Loucy (cell line): Measurements from ENCODE around the gene PKNOX2.

Experiments used
- H2AFZ ChIP-seq: fragments of 200-600 bp; sonication (generic); 2 replicates; pipeline ENCODE4 v1.6.0; 2016; ENCODE audit warnings: antibody characterized with exemption, mild to moderate bottlenecking, low read length, moderate library complexity
- H3F3A ChIP-seq: fragments of 200-600 bp; 2 replicates; pipeline ENCODE4 v1.6.0; 2016; ENCODE audit warnings: antibody characterized with exemption, low read depth, mild to moderate bottlenecking
- H3K27me3 ChIP-seq: fragments of 200-600 bp; sonication (generic); 2 replicates; pipeline ENCODE4 v1.6.1; 2014; ENCODE audit warnings: low read length, mild to moderate bottlenecking; ENCODE audit not compliant: insufficient read depth, poor library complexity, severe bottlenecking
- H3K36me3 ChIP-seq: fragments of 200-600 bp; sonication (generic); 2 replicates; pipeline ENCODE4 v1.6.1; 2016; ENCODE audit warnings: low read length; ENCODE audit not compliant: insufficient read depth
- H3K4me1 ChIP-seq: fragments of 200-600 bp; sonication (generic); 2 replicates; pipeline ENCODE4 v1.5.1; 2014; ENCODE audit warnings: low read length, mild to moderate bottlenecking; ENCODE audit not compliant: insufficient read depth, poor library complexity, severe bottlenecking
- H3K4me2 ChIP-seq: fragments of 200-600 bp; sonication (generic); 2 replicates; pipeline ENCODE4 v1.6.0; 2014; ENCODE audit warnings: antibody characterized with exemption, low read length, low read depth, mild to moderate bottlenecking; ENCODE audit not compliant: poor library complexity, severe bottlenecking
- H3K4me3 ChIP-seq: fragments of 200-600 bp; sonication (generic); 2 replicates; pipeline ENCODE4 v1.5.1; 2014; ENCODE audit warnings: low read length, mild to moderate bottlenecking, mixed read lengths; ENCODE audit not compliant: poor library complexity, severe bottlenecking
- H3K79me2 ChIP-seq: fragments of 200-600 bp; sonication (generic); 2 replicates; pipeline ENCODE4 v1.6.1; 2014; ENCODE audit warnings: low read length; ENCODE audit not compliant: insufficient read depth
- H3K9ac ChIP-seq: fragments of 200-600 bp; sonication (generic); 2 replicates; pipeline ENCODE4 v1.6.0; 2014; ENCODE audit warnings: mild to moderate bottlenecking, low read depth, low read length, moderate library complexity; ENCODE audit not compliant: poor library complexity, severe bottlenecking
- H3K9me2 ChIP-seq: fragments of 200-600 bp; sonication (generic); replicated peaks from 2 replicates; pipeline ENCODE4 v1.6.1; 2016; ENCODE audit warnings: low read depth, low read length, mixed read lengths
- H3K9me3 ChIP-seq: fragments of 200-600 bp; sonication (generic); 2 replicates; pipeline ENCODE4 v1.6.1; 2014; ENCODE audit warnings: mild to moderate bottlenecking, antibody characterized with exemption, low read length, low read depth; ENCODE audit not compliant: insufficient read depth
- H4K20me1 ChIP-seq: fragments of 200-600 bp; sonication (generic); 2 replicates; pipeline ENCODE4 v1.6.0; 2014; ENCODE audit warnings: antibody characterized with exemption, low read length, mild to moderate bottlenecking; ENCODE audit not compliant: insufficient read depth, poor library complexity, severe bottlenecking
- EZH2phosphoT487 ChIP-seq: fragments of 200-600 bp; IDR thresholded peaks from 2 replicates; pipeline ENCODE4 v1.6.1; 2018; ENCODE audit warnings: antibody characterized with exemption, mild to moderate bottlenecking, moderate library complexity, borderline replicate concordance
- TF ChIP-seq, protein P1 (sequence below): fragments of 200-600 bp; sonication (generic); conservative IDR thresholded peaks from 2 replicates; pipeline ENCODE4 v1.5.1; 2014; ENCODE audit warnings: mild to moderate bottlenecking, antibody characterized with exemption, low read length

PKNOX2 gene

DNA sequence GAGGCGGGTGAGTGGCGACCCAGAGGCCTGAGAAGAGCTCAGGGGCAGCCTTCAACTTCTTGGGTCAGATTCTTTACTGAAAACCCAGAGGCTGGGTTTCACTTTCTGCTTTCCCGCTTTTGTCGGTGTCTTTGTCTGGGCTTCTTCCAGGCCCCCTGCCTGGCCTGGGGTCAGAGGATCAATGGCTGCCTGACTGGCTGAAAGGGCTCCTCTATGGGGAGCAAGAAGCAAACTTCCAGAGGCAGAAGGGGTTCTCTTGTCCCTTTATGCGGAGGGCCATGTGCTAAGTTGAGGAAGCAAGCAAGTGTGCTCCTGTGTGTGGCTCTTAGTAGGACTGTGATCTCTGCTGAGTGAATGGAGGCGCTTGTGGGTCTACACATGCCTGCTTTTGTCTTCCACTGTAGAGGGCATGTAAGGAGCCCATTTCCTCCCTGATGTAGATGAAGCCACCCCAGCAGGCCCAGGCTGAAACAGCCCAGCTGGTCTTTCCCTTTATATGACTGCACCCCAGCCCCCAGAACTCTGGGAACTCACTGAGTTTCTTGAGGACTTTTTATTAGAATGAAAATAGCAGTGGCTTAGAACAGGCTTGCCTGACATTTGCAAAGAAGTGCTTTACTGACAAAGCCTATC, 1.0 kb upstream of the PKNOX2 start:
- H4K20me1 ChIP-seq = no peaks in the 10 kb centered on the region
- H3K36me3 ChIP-seq = no peaks in the 10 kb centered on the region
- H2AFZ ChIP-seq = no peak overlapping the region
- no peaks in the 10 kb centered on the region for H3K9me3 ChIP-seq
- H3K27me3 ChIP-seq = no peaks in the 10 kb centered on the region
- no peak for TF ChIP-seq EZH2phosphoT487
- TF ChIP-seq, protein P1, sequence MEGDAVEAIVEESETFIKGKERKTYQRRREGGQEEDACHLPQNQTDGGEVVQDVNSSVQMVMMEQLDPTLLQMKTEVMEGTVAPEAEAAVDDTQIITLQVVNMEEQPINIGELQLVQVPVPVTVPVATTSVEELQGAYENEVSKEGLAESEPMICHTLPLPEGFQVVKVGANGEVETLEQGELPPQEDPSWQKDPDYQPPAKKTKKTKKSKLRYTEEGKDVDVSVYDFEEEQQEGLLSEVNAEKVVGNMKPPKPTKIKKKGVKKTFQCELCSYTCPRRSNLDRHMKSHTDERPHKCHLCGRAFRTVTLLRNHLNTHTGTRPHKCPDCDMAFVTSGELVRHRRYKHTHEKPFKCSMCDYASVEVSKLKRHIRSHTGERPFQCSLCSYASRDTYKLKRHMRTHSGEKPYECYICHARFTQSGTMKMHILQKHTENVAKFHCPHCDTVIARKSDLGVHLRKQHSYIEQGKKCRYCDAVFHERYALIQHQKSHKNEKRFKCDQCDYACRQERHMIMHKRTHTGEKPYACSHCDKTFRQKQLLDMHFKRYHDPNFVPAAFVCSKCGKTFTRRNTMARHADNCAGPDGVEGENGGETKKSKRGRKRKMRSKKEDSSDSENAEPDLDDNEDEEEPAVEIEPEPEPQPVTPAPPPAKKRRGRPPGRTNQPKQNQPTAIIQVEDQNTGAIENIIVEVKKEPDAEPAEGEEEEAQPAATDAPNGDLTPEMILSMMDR = no peak
- no peaks in the 10 kb centered on the region for H3F3A ChIP-seq
- no peak overlapping the region for H3K4me3 ChIP-seq
- H3K4me1 ChIP-seq = peaks cover 4% of the 10 kb centered on the region
- H3K9ac ChIP-seq = no peak overlapping the region
- no peaks in the 10 kb centered on the region for H3K9me2 ChIP-seq
- no peak overlapping the region for H3K4me2 ChIP-seq
- H3K79me2 ChIP-seq = no peaks in the 10 kb centered on the region

DNA sequence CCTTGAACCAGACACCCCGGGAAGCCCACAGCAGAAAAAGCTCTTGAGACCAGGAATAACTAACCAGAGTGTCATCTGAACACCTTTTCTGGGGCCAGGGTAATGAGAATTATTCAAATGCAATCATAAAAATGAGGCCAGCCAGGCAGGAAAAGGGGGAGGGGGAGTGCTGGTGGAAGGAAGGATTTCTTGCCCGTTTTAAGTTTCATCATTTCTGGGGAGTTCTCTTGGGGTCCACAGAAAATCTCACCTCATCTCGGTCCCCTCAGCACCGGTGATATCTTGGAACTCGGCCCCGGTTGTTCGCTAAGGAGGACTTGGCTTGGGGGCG, 495 bp upstream of the PKNOX2 start:
- H3F3A ChIP-seq = no peaks in the 10 kb centered on the region
- no peaks in the 10 kb centered on the region for H3K9me3 ChIP-seq
- H3K36me3 ChIP-seq = no peaks in the 10 kb centered on the region
- H3K9me2 ChIP-seq = no peaks in the 10 kb centered on the region
- TF ChIP-seq, protein P1 = no peak
- TF ChIP-seq EZH2phosphoT487 = no peak
- peaks cover 5% of the 10 kb centered on the region for H3K4me1 ChIP-seq
- H4K20me1 ChIP-seq = no peaks in the 10 kb centered on the region
- no peak overlapping the region for H3K9ac ChIP-seq
- H3K79me2 ChIP-seq = no peaks in the 10 kb centered on the region
- H2AFZ ChIP-seq = no peak overlapping the region
- no peak overlapping the region for H3K4me3 ChIP-seq
- H3K4me2 ChIP-seq = no peak overlapping the region
- H3K27me3 ChIP-seq = no peaks in the 10 kb centered on the region

DNA sequence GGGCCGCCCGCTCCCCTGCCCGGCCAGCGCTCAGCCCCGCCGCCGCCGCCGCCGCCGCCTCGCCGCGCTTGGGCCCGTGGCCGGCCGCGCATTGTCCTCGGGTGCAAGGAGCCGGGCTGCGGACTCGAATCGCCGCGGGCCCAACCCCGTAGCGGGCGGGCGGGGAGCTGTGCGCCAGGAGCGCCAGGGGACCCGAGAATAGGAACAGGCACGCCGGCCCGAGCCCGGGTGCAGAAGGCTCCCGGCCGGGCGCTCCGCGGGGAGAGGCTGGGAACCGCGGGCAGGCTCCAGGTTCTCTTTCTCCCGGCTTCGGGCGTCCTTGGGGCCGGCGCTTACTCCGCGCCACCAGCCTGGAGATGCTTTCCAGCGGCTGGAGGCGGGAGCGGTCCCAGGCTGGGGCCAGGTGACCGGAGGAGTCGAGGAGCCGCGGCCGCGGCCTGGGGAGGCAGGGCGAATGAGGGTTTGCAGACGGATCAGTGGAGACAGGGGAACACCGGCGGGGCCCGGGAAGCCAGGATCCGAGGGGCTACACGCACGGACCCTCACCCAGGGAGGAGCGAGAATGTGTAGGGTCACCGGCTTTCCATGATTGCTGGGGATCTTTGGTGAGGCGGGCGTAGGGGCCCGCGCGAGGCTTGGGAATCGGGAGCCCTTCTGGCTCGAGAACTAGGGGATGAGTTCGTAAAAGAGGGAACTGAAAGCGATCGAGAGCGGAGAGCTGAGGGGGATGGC, 726 bp downstream of the PKNOX2 start:
- Histone ChIP-seq H4K20me1 (no peaks in the 10 kb centered on the region), H3K36me3 (no peaks in the 10 kb centered on the region), H3K4me1 (peaks cover 5% of the 10 kb centered on the region), H3K9me2 (no peaks in the 10 kb centered on the region), H3K4me2 (no peak overlapping the region), H3F3A (no peaks in the 10 kb centered on the region), H3K27me3 (peaks cover 6% of the 10 kb centered on the region), H2AFZ (no peak overlapping the region), H3K9ac (no peak overlapping the region), H3K79me2 (no peaks in the 10 kb centered on the region), H3K9me3 (no peaks in the 10 kb centered on the region), H3K4me3 (no peak overlapping the region)
- TF ChIP-seq, protein P1 = no peak
- TF ChIP-seq EZH2phosphoT487 = no peak
